Neural progenitor cell (in vitro differentiated cells): ENCODE measurements around the gene MPP4.
A peak's percentile ranks its signal among the peaks of the same experiment; 100 is the strongest.

Experiments
- EZH2 ChIP-seq: fragments of 200-600 bp; sonication (generic); IDR thresholded peaks from 2 replicates; pipeline ENCODE4 v1.6.1; 2017; ENCODE audit warnings: antibody characterized with exemption, mild to moderate bottlenecking, moderate library complexity
- EZH2phosphoT487 ChIP-seq: fragments of 200-600 bp; sonication (generic); IDR thresholded peaks from 2 replicates; pipeline ENCODE4 v1.6.1; 2017; ENCODE audit warnings: antibody characterized with exemption
- TF ChIP-seq, protein P1 (sequence below): fragments of 200-600 bp; sonication (generic); IDR thresholded peaks from 2 replicates; pipeline ENCODE4 v1.5.1; 2017; ENCODE audit warnings: antibody characterized with exemption, mild to moderate bottlenecking

GRCh38 chr2:201680743-201681142 lies 17.7 kb downstream of the MPP4 start:
- TF ChIP-seq EZH2phosphoT487 = no peak
- TF ChIP-seq, protein P1, sequence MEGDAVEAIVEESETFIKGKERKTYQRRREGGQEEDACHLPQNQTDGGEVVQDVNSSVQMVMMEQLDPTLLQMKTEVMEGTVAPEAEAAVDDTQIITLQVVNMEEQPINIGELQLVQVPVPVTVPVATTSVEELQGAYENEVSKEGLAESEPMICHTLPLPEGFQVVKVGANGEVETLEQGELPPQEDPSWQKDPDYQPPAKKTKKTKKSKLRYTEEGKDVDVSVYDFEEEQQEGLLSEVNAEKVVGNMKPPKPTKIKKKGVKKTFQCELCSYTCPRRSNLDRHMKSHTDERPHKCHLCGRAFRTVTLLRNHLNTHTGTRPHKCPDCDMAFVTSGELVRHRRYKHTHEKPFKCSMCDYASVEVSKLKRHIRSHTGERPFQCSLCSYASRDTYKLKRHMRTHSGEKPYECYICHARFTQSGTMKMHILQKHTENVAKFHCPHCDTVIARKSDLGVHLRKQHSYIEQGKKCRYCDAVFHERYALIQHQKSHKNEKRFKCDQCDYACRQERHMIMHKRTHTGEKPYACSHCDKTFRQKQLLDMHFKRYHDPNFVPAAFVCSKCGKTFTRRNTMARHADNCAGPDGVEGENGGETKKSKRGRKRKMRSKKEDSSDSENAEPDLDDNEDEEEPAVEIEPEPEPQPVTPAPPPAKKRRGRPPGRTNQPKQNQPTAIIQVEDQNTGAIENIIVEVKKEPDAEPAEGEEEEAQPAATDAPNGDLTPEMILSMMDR = peak; percentile 69
- no peak for TF ChIP-seq EZH2
